Measurements from ENCODE around the gene ZNF664.

Gene ZNF664

DNA sequence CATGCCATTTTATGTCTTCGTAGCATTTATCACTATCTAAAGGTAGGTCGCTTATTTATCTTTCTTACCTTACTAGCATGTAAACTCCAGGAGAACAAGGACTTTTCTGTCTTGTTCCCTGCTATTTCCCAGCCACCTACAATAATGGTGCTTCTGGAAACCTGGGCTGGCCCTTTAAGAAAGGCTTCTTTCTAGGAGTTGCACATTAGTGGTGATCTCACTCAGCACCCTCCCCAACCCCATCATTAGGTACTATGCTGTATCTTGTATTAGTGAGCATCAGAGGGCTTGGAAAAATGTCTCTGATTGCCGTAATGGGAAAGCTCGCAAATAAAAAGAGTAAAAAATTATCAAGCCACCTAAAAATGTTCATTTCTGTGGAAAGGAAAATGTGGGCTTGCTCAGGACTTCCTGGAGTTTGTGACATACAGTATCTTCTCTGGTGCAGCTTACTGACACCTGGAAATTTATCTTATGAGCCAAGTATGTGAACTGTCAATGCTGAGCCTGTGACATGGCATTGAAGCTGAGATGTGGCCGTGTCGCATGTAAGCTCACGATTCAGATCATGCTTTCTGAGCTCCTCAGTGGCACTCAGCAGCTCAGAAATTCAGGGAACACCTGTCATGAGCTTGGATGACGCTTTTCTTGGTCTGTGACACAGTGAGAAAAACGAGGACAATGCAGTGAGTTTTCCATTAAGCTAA, 12.8 kb upstream of the ZNF664 start:
- DNase-seq: no peak

DNA sequence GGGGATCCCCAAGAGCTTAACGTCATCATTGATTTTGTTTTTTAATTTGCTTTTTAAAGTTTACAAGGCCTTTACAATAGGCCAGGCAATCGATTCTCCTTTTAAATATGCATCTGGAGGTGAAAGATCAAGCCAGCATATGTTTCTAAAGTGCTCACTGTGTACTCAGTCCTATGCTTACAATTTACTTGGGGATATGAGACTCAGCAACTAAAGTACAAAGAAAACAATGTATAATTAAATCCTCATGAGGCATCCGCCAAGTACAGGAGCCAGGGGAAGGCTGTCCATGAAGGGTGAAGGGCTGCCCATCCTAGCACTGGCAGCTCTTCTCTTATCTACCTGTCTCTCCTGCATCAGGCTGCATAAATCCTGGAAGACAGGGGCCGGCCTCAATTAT, 12.2 kb upstream of the ZNF664 start:
- DNase-seq: no peak

DNA sequence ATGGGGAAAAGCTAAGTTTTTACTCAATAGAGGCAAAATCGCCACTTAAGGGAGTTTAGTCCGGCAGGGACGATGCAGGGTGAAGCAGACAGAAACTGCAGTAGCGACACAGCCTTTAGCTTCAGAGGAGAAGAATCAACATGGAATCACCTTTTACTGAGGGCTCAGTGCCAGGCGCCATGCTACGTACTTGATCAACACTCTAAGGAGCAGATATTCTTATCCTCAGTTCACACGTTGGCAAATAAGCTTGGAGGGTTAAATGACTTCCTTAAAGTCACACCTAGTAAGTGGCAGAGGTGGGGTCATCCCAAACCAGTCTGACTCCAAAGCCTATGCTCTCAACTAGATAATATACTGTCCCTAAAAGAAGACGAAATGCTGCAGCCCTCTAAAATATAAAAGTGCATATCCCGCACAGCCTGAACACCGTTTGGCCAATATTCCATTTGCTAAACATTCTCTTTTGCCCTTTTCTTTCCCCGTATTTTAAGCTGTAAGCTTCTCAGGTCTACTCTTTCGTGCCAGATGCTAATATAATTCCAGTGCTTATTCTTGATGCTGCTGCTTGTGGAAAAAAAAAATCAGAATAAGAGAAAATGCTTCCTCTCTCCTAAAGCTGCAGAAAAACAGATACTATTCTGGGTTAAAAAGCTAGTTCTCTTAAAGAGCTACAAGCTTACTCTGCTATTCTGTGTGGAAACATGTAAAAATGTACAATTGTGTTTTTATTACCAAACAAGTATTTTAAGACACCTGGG, 11.2 kb upstream of the ZNF664 start:
- DNase-seq: no peak

DNA sequence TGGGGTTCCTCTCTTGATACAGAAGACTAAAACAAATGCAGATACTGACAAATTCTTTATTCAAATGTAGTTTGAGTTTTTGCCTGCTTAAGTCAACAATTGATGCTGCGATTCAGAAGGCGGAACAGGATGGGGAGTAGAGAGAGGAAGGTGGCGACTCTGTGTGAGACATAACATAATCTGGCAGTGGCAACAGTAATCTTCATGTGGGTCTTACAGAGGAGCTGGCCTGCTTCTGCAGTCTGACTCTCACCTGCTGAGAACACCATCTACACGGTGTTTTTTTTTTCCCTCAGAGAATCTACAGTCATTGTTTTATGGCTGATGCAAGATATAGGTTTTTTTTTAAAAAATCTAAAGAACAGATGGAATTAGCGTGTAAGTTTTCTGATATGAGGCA, 10.5 kb upstream of the ZNF664 start:
- no peak for DNase-seq

DNA sequence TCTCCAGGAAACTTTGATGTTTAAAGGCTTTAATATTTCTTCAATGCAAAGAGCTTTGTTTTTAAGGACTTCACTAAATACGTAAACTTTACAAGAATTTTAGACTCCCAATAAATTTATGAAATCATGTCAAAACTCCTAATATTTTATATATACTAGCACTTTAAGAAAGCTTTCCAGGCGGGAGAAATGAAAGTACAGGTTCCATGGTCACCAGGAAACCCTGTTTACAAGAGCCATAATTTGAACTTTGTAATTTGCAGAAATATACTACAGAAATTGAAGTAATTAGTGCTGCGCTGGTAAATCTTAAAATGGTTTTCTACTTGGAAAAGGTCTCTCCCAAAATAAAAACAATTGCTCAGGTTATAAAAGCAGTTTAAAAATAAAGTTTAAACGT, 9.2 kb upstream of the ZNF664 start:
- no peak for DNase-seq

DNA sequence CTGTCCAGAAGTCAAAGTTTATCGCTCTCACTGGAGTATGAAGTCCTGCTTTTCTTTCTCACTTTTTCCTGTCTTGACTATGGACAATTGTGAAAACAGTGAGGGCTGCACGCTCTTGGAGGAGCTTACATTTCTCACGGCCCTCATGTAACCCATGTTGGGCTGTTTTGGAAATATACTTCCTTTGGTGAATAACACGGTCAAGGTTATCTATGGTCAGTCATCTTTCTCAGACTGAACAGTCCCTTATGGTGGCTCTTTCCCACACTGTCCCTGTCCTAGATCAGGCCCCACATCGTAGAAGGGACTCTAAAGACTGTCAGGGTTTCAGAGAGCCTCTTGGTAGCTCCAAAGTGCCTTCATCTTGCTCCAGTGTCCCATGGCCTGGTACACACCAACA, 7.6 kb upstream of the ZNF664 start:
- no peak for DNase-seq

DNA sequence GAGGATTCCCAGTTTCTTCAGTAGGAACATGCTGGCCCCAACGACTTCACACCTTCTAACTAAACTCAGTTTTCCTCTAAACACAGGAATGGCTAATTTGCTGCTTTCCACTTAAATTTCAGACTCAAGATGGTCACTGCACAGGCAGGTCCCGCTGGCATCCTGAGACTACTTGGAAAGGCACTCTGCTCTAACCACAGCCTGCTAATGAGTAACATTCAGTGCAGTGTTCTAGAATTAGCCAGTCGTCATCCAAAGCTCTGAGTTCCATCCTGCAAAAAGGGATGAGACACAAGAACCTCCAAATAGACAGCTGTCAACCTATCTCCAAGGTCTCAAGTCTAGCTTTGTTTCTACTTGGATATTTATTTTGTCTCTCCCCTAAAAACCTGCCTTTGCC, 6.4 kb upstream of the ZNF664 start:
- no peak for DNase-seq

DNA sequence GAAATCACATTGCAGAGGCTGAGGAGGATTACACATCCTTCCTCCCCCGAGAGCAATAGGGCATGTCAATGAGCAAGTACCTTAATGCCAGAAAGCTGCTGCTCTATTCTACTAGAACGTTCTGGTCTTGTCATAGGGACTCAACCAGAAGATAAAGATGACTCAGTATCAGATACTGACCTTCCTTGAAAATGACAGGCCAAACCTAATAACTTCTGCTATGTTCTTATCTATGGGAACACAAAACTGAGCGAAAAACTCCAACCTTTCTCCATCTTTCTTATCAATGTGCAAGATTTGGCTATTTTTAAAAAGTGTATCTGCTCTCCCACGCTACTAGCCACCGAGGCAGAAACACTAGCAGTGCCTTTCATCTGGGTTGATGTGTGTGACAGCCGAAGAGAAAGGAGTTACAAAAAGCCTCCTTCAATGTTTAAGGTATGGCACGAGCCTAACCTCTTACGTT, 5.9 kb upstream of the ZNF664 start:
- DNase-seq: no peak

DNA sequence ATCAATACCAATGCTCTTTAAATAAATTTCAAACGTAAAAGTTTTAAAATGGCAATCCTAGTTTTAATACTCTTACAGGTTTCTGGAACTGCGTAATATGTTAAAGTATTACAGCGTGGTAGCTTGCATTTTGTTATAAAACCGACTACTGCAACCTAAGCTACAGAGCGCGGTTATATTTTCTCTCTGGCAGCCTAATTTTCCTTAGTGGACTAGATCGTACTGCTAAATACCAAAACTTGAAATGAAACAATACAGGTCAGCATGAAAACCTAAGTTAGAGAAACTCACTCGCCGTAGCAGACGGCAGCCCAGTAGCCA, 1.6 kb upstream of the ZNF664 start:
- no peak for DNase-seq

DNA sequence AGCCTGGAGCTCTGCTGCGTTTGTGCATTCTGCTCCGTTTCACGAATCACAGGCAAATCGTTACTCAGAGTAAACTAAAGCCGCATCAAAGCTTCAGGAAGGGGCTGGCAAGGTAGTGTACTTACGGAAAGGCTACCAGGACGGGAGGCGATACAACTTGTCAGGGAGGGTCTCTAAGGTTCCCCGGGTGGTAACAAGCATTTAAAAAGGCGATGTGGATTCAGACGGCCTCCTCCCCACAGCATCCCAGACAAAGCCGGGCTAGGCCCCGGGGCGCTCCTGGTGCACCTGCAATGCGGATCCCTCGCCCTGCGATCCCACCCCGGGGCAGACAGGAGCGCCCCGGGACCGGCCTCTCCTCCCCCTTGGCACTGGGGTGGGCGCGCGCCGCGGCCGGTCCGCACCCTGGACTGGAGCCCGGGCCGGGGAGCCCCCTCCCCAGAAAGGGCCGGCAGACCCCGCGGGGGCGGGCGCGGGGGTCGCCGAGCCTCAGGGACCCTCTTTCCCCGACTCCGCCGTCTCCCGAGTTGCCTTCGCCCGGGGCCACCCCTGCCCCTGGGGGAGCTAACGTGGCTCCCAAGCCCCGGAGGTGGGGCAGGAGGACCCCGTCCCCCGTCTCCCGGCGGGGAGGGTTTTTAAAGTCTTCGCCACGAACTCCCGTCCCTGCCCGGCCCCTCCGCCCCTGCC, 1.1 kb upstream of the ZNF664 start:
- DNase-seq: no peak

DNA sequence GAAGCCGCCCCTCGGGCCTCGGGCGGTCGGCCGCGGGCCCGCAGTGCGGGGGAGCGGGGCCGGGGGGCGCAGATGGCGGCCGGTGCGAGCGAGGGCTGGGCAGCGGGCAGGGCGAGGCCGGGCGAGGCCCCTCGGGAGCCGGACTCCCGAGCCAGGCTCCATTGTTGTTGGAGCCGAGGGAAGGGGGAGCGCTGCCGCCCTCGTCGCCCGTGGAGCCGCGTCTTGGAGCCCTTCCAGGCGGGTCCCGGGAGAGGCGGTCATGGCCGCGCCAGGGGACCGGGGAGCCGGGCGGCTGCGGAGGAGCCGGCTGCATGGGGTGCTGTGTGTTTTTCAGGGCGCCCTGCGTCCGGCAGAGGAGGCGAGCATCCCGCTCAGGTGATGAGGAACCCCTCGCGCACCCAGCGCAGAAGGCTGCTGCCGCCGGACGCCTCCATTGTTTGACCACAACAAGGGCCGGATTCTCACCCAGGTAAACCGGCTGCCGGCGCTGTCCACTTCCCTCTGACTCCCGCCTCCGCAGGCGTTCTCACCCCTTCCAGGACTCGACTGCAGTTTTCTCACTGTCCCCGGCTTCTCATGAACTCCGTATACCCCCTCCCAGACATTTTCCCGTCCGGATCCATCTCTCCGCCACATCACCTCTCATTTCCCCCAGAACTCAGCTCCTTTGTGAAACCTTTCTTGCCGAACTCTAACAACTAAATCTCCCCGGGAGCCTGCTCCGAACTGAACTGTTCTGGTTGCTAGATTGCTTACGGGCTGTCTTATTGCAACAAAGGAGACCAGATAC, 732 bp downstream of the ZNF664 start:
- DNase-seq: no peak

DNA sequence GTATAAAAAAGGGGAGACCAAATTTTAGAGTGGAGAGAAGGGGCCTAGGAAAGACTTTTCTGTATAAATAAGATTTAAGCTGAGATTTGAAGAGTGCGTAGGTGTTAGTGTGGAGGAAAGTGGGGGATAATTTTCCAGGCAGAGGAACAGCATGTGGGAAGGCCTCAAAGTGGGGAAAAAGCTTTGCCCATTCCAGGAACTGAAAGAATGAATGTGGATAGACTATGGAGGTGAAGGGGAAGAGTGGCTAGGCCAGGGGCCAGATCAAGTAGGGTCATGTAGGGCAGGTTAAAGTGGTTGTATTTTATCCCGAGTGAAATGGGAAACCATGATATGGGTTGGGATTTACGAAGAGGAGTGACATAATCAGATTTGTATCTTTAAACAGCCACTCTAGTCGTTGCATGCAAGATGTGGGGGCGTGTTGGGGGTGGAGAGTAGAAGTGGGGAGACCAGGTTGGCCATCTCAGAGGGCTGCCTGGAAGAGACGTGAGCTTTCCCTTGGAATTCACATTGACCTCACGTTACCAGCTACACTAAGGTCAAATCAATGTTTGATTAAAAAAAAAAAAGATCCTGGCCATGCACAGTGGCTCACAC, 3.3 kb downstream of the ZNF664 start:
- DNase-seq: no peak

DNA sequence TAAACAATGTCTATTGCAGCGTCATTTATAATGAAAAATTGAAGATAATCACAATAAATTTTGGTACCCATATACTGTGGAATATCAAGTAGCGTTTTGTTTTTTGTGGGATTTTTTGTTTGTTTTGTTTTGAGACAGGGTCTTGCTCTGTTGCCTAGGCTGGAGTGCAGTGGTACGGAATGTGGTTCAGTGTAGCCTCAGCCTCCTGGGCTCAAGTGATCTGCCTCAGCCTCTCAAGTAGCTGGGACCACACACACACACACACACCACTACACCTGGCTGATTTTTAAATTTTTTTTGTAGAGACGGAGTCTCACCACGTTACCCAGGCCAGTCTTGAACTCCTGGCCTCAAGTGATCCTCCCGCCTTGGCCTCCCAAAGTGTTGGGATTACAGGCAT, 6.6 kb downstream of the ZNF664 start:
- no peak for DNase-seq

DNA sequence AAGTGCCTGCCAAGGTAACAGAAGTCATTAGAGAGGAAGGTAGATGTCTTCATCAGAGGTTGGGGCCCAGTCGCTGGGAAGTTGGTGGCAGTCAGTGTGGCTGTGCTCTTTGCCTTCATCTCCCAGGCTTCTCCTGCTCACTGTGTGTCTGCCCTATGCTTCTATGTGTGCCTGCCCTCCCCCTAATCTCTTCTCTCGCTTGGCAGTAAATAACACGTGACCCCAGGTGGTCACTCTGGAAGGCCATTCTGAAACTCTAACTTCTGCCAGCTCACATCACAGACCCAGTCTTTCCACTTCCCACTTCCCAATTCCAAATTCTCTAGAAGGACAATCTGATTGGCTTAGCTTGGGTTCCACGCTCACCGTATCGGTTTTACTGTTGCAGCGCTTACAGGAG, 9.3 kb downstream of the ZNF664 start:
- DNase-seq: no peak

DNA sequence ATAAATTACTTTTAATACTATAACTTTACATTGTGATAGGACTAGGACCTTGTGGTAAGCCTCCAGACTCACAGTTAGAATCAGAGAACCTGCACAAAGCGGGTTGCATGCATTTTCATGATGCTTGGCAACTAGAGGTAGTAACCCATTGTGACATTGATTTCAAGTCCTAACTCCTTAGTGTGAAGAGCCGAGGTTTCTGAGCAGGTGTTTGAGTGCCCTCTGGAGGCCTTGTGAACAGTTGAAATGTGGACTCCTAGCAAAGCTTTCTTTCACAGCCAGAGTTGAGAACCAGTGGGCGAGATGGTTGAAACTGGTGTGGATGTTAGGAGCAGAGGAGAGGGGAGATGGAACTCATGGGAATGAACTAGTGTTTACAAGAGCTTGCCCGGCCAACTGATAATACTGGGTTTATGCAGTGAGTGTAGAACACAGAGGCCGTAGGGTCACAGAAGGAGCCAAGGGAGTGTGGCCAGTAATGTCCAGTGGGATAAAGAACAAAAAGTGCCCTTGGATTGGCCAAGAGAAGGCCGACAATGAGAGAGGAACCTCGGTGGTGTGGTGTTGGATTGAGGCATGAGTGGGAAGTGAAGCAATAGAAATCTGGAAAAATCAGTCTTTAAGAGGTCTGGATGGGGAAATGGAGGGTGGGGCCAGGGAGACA, 10.9 kb downstream of the ZNF664 start:
- no peak for DNase-seq

DNA sequence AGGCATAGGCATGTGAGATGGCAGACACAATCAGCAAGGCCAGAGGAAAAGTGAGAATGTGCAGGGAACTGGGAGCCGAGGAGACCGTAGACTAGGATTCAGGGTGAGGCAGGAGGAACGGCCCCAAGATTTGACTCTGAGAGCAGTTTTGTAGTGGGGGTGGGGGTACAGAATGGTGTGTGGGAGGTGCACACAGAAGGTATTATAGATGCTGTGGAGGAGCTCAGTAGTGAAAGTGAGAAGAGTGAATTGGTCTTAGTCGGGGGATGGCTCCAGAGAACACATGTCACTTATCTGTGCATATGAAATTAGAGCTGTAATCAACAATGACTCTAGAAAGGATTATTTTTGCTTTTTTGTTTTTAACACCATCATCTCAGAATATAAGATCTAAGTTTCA, 11.9 kb downstream of the ZNF664 start:
- DNase-seq: no peak

DNA sequence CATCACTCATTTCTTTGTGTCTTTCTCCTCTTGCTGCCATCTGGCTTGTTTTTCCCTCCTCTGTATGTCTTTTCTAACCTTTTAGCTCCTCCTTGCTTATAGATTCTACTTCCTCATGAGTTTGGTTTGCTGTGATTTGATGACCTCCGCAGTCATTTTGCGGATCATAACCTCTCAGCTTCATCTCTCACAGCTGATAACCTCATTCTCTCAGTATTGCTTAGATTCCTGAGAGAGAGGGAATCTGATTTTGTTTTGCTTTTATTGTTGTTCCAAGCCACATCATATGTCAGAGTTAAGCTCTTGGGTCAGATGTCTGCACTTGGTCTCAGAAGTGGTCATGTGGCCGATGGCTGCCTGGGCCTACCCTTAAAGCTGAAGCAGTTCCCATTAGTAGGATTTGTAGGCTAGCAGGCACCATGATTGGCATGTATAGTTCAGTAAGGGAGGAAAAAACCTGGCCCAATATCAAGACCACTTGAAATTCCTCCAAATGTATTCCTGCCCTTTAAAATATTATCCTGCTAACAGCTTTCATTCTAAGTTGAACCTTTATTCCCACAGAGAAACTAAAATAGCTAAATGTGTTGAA, 13.5 kb downstream of the ZNF664 start:
- no peak for DNase-seq

DNA sequence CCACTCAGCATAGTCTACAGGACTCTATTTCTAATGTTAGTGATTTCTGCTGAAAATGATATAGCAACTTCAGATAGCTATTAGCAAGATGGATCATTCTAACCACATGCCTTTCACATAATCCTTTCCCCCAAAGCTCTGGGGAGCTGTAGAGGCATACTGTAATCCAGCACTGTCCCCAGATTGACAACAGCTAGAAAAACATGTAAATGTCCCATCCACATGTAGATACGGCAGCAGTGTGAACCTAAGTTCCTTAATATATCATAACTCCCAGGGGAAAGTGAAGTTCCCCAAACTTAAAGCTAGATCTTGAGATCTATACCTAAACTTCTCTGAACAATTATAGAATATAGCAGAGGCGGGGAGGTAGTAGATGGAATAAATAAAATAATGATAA, 14.0 kb downstream of the ZNF664 start:
- DNase-seq: no peak

DNA sequence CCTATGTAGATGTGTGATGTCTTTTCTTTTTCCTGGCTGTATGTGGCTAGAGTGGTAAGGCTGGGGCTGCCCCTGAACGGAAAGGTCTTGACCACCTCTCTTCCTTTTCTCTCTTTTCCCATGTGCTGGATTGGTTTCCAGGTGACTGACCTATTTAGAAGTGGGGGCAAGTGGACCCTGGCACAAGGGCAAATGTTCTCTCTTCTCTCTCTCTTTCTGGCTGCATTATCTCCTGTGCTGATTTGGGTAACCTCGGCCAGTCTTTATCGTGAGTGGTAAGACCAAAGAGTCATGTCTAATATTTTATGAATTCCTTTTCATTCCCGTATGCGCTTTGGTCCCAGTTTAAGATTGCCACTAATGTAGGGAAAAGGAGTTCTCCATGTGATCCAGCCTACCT, 16.2 kb downstream of the ZNF664 start:
- no peak for DNase-seq

DNA sequence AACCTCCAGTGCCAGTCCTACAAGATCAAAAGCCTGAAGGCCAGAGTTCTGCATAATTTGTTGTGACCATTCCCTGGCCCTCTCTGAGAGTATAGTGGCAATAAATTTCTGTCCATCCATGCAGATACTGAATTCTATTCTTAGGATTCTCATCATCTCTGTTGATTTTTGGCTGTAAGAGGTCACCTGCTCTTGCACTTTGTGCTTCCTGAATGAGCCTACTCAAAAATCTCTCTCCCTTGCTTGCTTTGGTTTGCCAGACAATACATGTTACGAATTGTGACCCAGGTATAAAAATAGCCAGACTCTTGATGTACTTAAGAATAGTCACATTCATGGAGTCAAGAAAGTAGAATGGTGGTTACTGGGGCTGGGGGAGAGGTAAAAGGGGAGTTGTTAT, 16.7 kb downstream of the ZNF664 start:
- no peak for DNase-seq

DNA sequence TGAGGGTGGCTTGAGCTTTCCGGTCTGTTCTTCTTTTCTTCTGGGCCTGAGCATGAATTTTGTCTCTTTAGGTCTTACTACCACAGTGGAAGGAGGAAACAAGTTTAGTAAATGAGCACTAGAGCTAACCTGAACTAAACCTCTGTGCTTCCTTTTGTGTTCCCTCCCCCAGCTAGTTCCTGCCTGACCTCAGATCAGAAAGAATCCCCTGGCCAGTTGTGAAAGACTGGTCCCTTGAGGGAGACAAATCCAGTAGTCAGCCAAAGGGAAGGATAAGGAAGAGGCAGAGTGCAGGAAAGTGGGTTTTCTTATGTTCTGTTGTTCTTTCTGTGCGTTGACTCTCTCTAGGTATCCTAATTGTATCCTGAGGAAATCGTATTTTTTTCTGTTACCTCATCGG, 17.5 kb downstream of the ZNF664 start:
- DNase-seq: no peak

DNA sequence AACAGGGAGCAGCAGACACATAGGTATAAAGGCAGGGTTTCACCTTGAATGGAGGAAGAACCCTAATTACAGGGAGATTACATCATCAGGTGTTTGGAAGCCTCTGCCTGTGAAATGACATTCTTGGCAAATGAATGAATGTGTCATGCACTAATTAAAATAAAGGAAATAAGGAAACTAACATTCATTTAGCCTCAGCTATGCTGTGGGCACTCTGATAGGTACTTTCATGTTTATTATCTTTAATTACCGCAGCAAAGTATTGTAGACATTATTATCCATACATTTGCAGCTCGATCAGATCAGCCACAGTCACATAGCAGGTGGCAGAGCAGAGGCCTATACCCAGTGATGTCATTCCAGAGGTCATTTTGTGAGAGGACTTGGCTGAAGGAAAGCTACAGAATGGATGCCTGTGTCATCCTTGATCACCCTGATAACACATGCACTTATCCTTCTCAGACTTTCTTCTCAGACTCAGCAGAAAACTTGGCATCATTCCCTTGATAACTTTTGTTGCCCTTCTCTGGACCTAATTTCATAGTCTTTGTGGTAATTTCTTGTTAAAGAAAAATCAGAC, 18.4 kb downstream of the ZNF664 start:
- no peak for DNase-seq
